Panc1 (cell line): Measurements from ENCODE around the gene ROGDI. TPM values are rescaled to one million over a fixed set of nuclear protein-coding genes. Genes with fewer than 3 reads are reported as not detected.

Experiments used
- ATAC-seq: fragments of 200-7000 bp; cut with Tn5 transposase; 2 replicates; pipeline ENCODE4 v1.9.1; 2020; ENCODE audit warnings: mild to moderate bottlenecking, moderate library complexity
- BruUV-seq: library from RNA; stranded (reverse); fragments of 400-500 nt; replicated peaks from 2 replicates; lab custom pipeline; 2021; lab: Mats Ljungman, UMichigan
- CTCF ChIA-PET: fragments of 300-600 bp; sonication (Branson Sonifier 250); formaldehyde crosslinking; loops from one replicate; lab custom pipeline; 2022; ENCODE audit warnings: antibody characterized with exemption; lab: Charles Lee
- POLR2A ChIA-PET: fragments of 300-600 bp; sonication (Branson Sonifier 250); formaldehyde crosslinking; loops from one replicate; lab custom pipeline; 2022; ENCODE audit warnings: antibody characterized with exemption; lab: Charles Lee
- DNase-seq: peaks from one replicate; pipeline ENCODE4 v3.0.0-alpha.2; 2010; ENCODE audit warnings: low read depth, low spot score
- H3K27ac ChIP-seq: 2 replicates; pipeline ENCODE4 v1.5.1; 2011; ENCODE audit warnings: mild to moderate bottlenecking, low read length, inconsistent platforms
- H3K27me3 ChIP-seq: fragments of 200-500 bp; sonication (Bioruptor generic); 2 replicates; pipeline ENCODE4 v1.6.0; 2014; ENCODE audit warnings: low read length, inconsistent platforms; ENCODE audit not compliant: control insufficient read depth, insufficient read depth
- H3K36me3 ChIP-seq: fragments of 200-500 bp; sonication (Bioruptor generic); 2 replicates; pipeline ENCODE4 v1.5.1; 2014; ENCODE audit warnings: inconsistent platforms, mild to moderate bottlenecking, low read length, moderate library complexity; ENCODE audit not compliant: control insufficient read depth, insufficient read depth
- H3K4me1 ChIP-seq: 2 replicates; pipeline ENCODE4 v1.5.1; 2011; ENCODE audit warnings: inconsistent platforms, mild to moderate bottlenecking, low read length, moderate library complexity; ENCODE audit not compliant: control insufficient read depth, insufficient read depth
- H3K4me3 ChIP-seq, 2 experiments: 2 replicates each; pipeline ENCODE4 v1.5.1; 2011 to 2012; ENCODE audit warnings: low read depth in 2 of 2, low read length in 2 of 2, mild to moderate bottlenecking in 2 of 2, inconsistent platforms in 1 of 2, moderate library complexity in 1 of 2
- H3K9me3 ChIP-seq: fragments of 200-500 bp; sonication (Bioruptor generic); 2 replicates; pipeline ENCODE4 v1.5.1; 2014; ENCODE audit warnings: low read depth, mild to moderate bottlenecking, inconsistent platforms, low read length, moderate library complexity; ENCODE audit not compliant: control insufficient read depth, insufficient read depth
- CTCF ChIP-seq: fragments of 450-650 bp; IDR thresholded peaks from 2 replicates; pipeline ENCODE4 v1.5.1; 2017; ENCODE audit warnings: mild to moderate bottlenecking
- POLR2AphosphoS5 ChIP-seq: IDR thresholded peaks from 2 replicates; pipeline ENCODE4 v1.6.1; 2012; ENCODE audit warnings: mild to moderate bottlenecking, low read depth, low read length, moderate library complexity
- REST ChIP-seq, 2 experiments: IDR thresholded peaks; 2 replicates each; pipeline ENCODE4 v1.6.1; 2011 to 2012; ENCODE audit warnings: low read depth in 2 of 2, control low read depth in 1 of 2, low read length in 1 of 2, mild to moderate bottlenecking in 1 of 2, moderate library complexity in 1 of 2; ENCODE audit not compliant: insufficient read depth in 1 of 2
- SIN3A ChIP-seq: IDR thresholded peaks from 2 replicates; pipeline ENCODE4 v1.6.1; 2012; ENCODE audit warnings: low read depth, mild to moderate bottlenecking, low read length, moderate library complexity, borderline replicate concordance; ENCODE audit not compliant: insufficient read depth
- TCF7L2 ChIP-seq: IDR thresholded peaks from 2 replicates; pipeline ENCODE4 v1.6.1; 2011; ENCODE audit warnings: mild to moderate bottlenecking, low read depth, low read length, inconsistent platforms
- in situ Hi-C: cut with HindIII; loops from 2 replicates; pipeline ENCODE4 v1.10.0; 2016; ENCODE audit warnings: low sequenced_read_pairs, low pct_unique_long_range_greater_than_20kb
- intact Hi-C: fragments of 100-400 bp; cut with micrococcal nuclease; formaldehyde crosslinking; loops from one replicate; pipeline ENCODE4 v1.10.0; 2022; ENCODE audit not compliant: unreplicated experiment
- total RNA-seq: library from RNA; stranded (reverse); gene quantifications from one replicate; pipeline ENCODE4 v1.2.1, GENCODE V29; 2021; ENCODE audit not compliant: unreplicated experiment

Gene ROGDI
- total RNA-seq, 1 experiment from 2014 or later = 31.9 TPM

- no peaks in the 10 kb centered on the region for H3K27me3 ChIP-seq
- H3K9me3 ChIP-seq = no peaks in the 10 kb centered on the region
- H3K27ac ChIP-seq = no peak overlapping the region
- no peak for TF ChIP-seq CTCF
- no peak for TF ChIP-seq TCF7L2
- no peak for TF ChIP-seq SIN3A
- TF ChIP-seq POLR2AphosphoS5 = no peak
- no peak for TF ChIP-seq REST (IDR thresholded peaks at IDR 0.05; ENCODE audit: insufficient read depth in 1 of 2, low read depth in 2 of 2, low read length in 1 of 2)
- H3K4me3 ChIP-seq = no peak overlapping the region
- intact Hi-C loops (no loop called here), in situ Hi-C loops (no loop called here)
- DNase-seq = no peak
- H3K36me3 ChIP-seq = no peaks in the 10 kb centered on the region
- CTCF ChIA-PET = no interaction called here
- no TSS peak for BruUV-seq
- no peak for ATAC-seq
- POLR2A ChIA-PET = no interaction called here
- peaks cover 14% of the 10 kb centered on the region for H3K4me1 ChIP-seq
Measured at GRCh38 chr16:4798456-4798855, 4.0 kb downstream of the ROGDI start.

- intact Hi-C loops (no loop called here), in situ Hi-C loops (no loop called here)
- H3K27me3 ChIP-seq = no peaks in the 10 kb centered on the region
- no peaks in the 10 kb centered on the region for H3K9me3 ChIP-seq
- TF ChIP-seq SIN3A (no peak), REST (IDR thresholded peaks at IDR 0.05; ENCODE audit: insufficient read depth in 1 of 2, low read depth in 2 of 2, low read length in 1 of 2) (no peak), TCF7L2 (no peak), CTCF (no peak), POLR2AphosphoS5 (no peak)
- no peak overlapping the region for H3K4me3 ChIP-seq
- BruUV-seq = no TSS peak
- ChIA-PET CTCF (no interaction called here), POLR2A (no interaction called here)
- H3K4me1 ChIP-seq = peaks cover 12% of the 10 kb centered on the region
- ATAC-seq (no peak), DNase-seq (no peak)
- no peaks in the 10 kb centered on the region for H3K36me3 ChIP-seq
- no peak overlapping the region for H3K27ac ChIP-seq
Measured at GRCh38 chr16:4797805-4798252, 4.6 kb downstream of the ROGDI start.
